ENCODE results near the gene NTN3. TPM values are rescaled to one million over a fixed set of nuclear protein-coding genes. Genes with fewer than 3 reads are reported as not detected.

Gene NTN3
- total and polyA plus RNA-seq, 2 of the 4 experiments (the other 2 are of a cell fraction): 0.18 to 0.38 TPM

GRCh38 chr16:2426941-2427361 is 44.1 kb upstream of the NTN3 start:
- TF ChIP-seq, protein P1, sequence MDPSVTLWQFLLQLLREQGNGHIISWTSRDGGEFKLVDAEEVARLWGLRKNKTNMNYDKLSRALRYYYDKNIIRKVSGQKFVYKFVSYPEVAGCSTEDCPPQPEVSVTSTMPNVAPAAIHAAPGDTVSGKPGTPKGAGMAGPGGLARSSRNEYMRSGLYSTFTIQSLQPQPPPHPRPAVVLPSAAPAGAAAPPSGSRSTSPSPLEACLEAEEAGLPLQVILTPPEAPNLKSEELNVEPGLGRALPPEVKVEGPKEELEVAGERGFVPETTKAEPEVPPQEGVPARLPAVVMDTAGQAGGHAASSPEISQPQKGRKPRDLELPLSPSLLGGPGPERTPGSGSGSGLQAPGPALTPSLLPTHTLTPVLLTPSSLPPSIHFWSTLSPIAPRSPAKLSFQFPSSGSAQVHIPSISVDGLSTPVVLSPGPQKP (IDR thresholded peaks at IDR 0.05; ENCODE audit: borderline replicate concordance, low read depth, low read length): no peak
- no peak for TF ChIP-seq MXI1 (IDR thresholded peaks at IDR 0.05; ENCODE audit: borderline replicate concordance, low read depth, low read length)
- TF ChIP-seq CTCF (conservative IDR thresholded peaks at IDR 0.05; ENCODE audit: low read depth, low read length): no peak
- no peak for TF ChIP-seq MAZ (IDR thresholded peaks at IDR 0.05; ENCODE audit: borderline replicate concordance, low read depth, low read length)
- TF ChIP-seq POLR2A (IDR thresholded peaks at IDR 0.05; ENCODE audit: low read depth, low read length): no peak
- TF ChIP-seq SMC3 (IDR thresholded peaks at IDR 0.05; ENCODE audit: low read depth, low read length): no peak
- TF ChIP-seq BHLHE40 (IDR thresholded peaks at IDR 0.05; ENCODE audit: low read depth, low read length): no peak
- TF ChIP-seq RCOR1 (IDR thresholded peaks at IDR 0.05; ENCODE audit: insufficient replicate concordance, low read length): no peak
- Histone ChIP-seq H3K23ac (ENCODE audit: low read depth, low read length) (no peak overlapping the region), H3K4me1 (ENCODE audit: control insufficient read depth, insufficient read depth, low read length) (peaks cover 4% of the 10 kb centered on the region), H3K79me1 (ENCODE audit: low read depth in 1 of 2, low read length in 2 of 2) (peaks cover 23 to 31% of the 10 kb centered on the region in 2 experiments), H2AK9ac (replicated peaks; ENCODE audit: low read depth, low read length, poor library complexity) (no peak overlapping the region), H3K56ac (ENCODE audit: extremely low read depth, insufficient read depth, low read length) (no peak overlapping the region), H2AFZ (replicated peaks; ENCODE audit: low read length, poor library complexity) (no peak overlapping the region), H2AK5ac (ENCODE audit: low read depth, low read length) (no peak overlapping the region), H4K8ac (ENCODE audit: low read depth in 2 of 2, low read length in 2 of 2) (no peak overlapping the region), H2BK120ac (ENCODE audit: low read depth, low read length) (no peak overlapping the region), H2BK20ac (ENCODE audit: low read depth, low read length) (no peak overlapping the region), H3K4ac (ENCODE audit: low read depth, low read length) (no peak overlapping the region), H2BK15ac (ENCODE audit: low read depth, low read length) (no peak overlapping the region), H3K4me3 (ENCODE audit: insufficient read depth, low read depth, low read length) (no peak overlapping the region), H3K27me3 (ENCODE audit: control insufficient read depth, insufficient read depth, low read length) (no peaks in the 10 kb centered on the region), H3K9me1 (ENCODE audit: insufficient read depth, low read length) (peaks cover 15% of the 10 kb centered on the region), H4K20me1 (ENCODE audit: insufficient read depth, low read length) (no peaks in the 10 kb centered on the region), H3K9me3 (ENCODE audit: control insufficient read depth, insufficient read depth, low read length) (no peaks in the 10 kb centered on the region), H3K36me3 (ENCODE audit: control insufficient read depth, insufficient read depth, low read length) (no peaks in the 10 kb centered on the region), H3K9ac (ENCODE audit: low read depth, low read length) (no peak overlapping the region), H3K18ac (ENCODE audit: low read depth, low read length) (no peak overlapping the region), H3K4me2 (ENCODE audit: low read depth, low read length) (no peak overlapping the region), H4K5ac (ENCODE audit: low read depth, low read length) (no peak overlapping the region), H2BK5ac (ENCODE audit: low read depth, low read length, poor library complexity, severe bottlenecking) (no peak overlapping the region), H4K91ac (ENCODE audit: insufficient read depth, low read depth, low read length) (no peak overlapping the region), H3K14ac (replicated peaks; ENCODE audit: low read depth, low read length) (no peak overlapping the region), H3K27ac (ENCODE audit: insufficient read depth, low read length) (no peak overlapping the region)
- DNase-seq (no peak), ATAC-seq (ENCODE audit: low read depth) (no peak)
- ChIA-PET CTCF (no interaction called here), POLR2A (ENCODE audit: unreplicated experiment) (no interaction called here)
- WGBS, 2 experiments (ENCODE audit: extremely low coverage in 2 of 2, insufficient read length in 1 of 2): 94% methylated on average over 2 of the region's 6 CpGs; no CpG with 5 or more reads in 1 of the 2 experiments
- dilution Hi-C loops (cut with HindIII; ENCODE audit: low sequenced_read_pairs, unreplicated experiment): no loop called here
- BruUV-seq (replicated peaks): no TSS peak
- in situ Hi-C loops (cut with MboI; ENCODE audit: low sequenced_read_pairs): loop anchor here (10.0 kb wide), 1 partner anchor 152 kb away; no protein-coding TSS in a partner anchor
- intact Hi-C loops (cut with micrococcal nuclease): no loop called here

All from IMR-90 (cell line).